WTC11 (cell line): ENCODE results near the gene AATK. TPM values are rescaled to one million over a fixed set of nuclear protein-coding genes. Genes with fewer than 3 reads are reported as not detected.

Experiments used
- ATAC-seq: fragments of 200-7000 bp; cut with Tn5 transposase; 2 replicates; pipeline ENCODE4 v1.10.0; 2021; ENCODE audit warnings: mild to moderate bottlenecking, moderate library complexity
- CTCF ChIA-PET: fragments of 300-600 bp; sonication (Branson Sonifier 250); formaldehyde crosslinking; loops from one replicate; lab custom pipeline; 2021; ENCODE audit warnings: antibody characterized with exemption; lab: Charles Lee
- POLR2A ChIA-PET: fragments of 350-600 bp; sonication (Branson Sonifier 250); formaldehyde crosslinking; loops from one replicate; lab custom pipeline; 2021; ENCODE audit warnings: antibody characterized with exemption; lab: Charles Lee
- DNase-seq: peaks from one replicate; pipeline ENCODE4 v3.0.0; 2021; ENCODE audit warnings: low spot score
- H3K27ac Mint-ChIP-seq: 2 replicates; pipeline ENCODE4 v1.8.0; 2021; ENCODE audit warnings: mixed read lengths
- H3K27me3 Mint-ChIP-seq: 2 replicates; pipeline ENCODE4 v1.8.0; 2021; ENCODE audit warnings: low read depth, mild to moderate bottlenecking, moderate library complexity, mixed read lengths
- H3K36me3 Mint-ChIP-seq: 2 replicates; pipeline ENCODE4 v1.8.0; 2021; ENCODE audit warnings: mixed read lengths
- H3K4me1 Mint-ChIP-seq: 2 replicates; pipeline ENCODE4 v1.8.0; 2022; ENCODE audit warnings: mixed read lengths
- H3K4me3 Mint-ChIP-seq: 2 replicates; pipeline ENCODE4 v1.8.0; 2021; ENCODE audit warnings: mild to moderate bottlenecking, moderate library complexity, mixed read lengths
- H3K9me3 Mint-ChIP-seq: 2 replicates; pipeline ENCODE4 v1.8.0; 2021; ENCODE audit warnings: mixed read lengths
- AFF4 ChIP-seq: sonication (generic); formaldehyde crosslinking; IDR thresholded peaks from 2 replicates; pipeline ENCODE4 v1.8.1; 2023; ENCODE audit warnings: mild to moderate bottlenecking, missing genetic modification reagents, borderline replicate concordance
- CDX4 ChIP-seq: fragments of 250-450 bp; sonication (Bioruptor Pico); IDR thresholded peaks from 2 replicates; pipeline ENCODE4 v1.9.0; 2021; ENCODE audit warnings: moderate library complexity, mild to moderate bottlenecking, inconsistent platforms, borderline replicate concordance
- CREM ChIP-seq: sonication (generic); formaldehyde crosslinking; IDR thresholded peaks from 2 replicates; pipeline ENCODE4 v1.8.1; 2022; ENCODE audit warnings: mild to moderate bottlenecking, missing genetic modification reagents, moderate library complexity
- CTCF ChIP-seq: fragments of 200-600 bp; IDR thresholded peaks from 2 replicates; pipeline ENCODE4 v1.8.0; 2022; ENCODE audit warnings: antibody characterized with exemption
- ELF4 ChIP-seq: sonication (generic); formaldehyde crosslinking; IDR thresholded peaks from 2 replicates; pipeline ENCODE4 v1.8.1; 2022; ENCODE audit warnings: low read depth, mild to moderate bottlenecking, moderate library complexity, missing genetic modification reagents
- EMX1 ChIP-seq: fragments of 250-450 bp; sonication (Bioruptor Pico); IDR thresholded peaks from 2 replicates; pipeline ENCODE4 v1.8.0; 2021; ENCODE audit warnings: mild to moderate bottlenecking
- GTF2I ChIP-seq: fragments of 250-450 bp; sonication (Bioruptor Pico); conservative IDR thresholded peaks from 2 replicates; pipeline ENCODE4 v1.4.0; 2021; ENCODE audit warnings: mild to moderate bottlenecking
- HMGA2 ChIP-seq: fragments of 250-450 bp; sonication (Bioruptor Pico); IDR thresholded peaks from 2 replicates; pipeline ENCODE4 v1.4.0; 2021; ENCODE audit warnings: mild to moderate bottlenecking, moderate library complexity
- HMGXB4 ChIP-seq: sonication (generic); formaldehyde crosslinking; IDR thresholded peaks from 2 replicates; pipeline ENCODE4 v1.8.1; 2023; ENCODE audit warnings: mild to moderate bottlenecking, moderate library complexity, missing genetic modification reagents
- IRF2 ChIP-seq: sonication (generic); formaldehyde crosslinking; IDR thresholded peaks from 2 replicates; pipeline ENCODE4 v1.8.0; 2022; ENCODE audit warnings: low read depth, missing genetic modification reagents, borderline replicate concordance
- JUN ChIP-seq: sonication (generic); formaldehyde crosslinking; IDR thresholded peaks from 2 replicates; pipeline ENCODE4 v1.8.0; 2023; ENCODE audit warnings: mild to moderate bottlenecking, missing genetic modification reagents
- MYBL2 ChIP-seq: sonication (generic); formaldehyde crosslinking; IDR thresholded peaks from 2 replicates; pipeline ENCODE4 v1.8.1; 2023; ENCODE audit warnings: mild to moderate bottlenecking, moderate library complexity, missing genetic modification reagents
- NFATC4 ChIP-seq: fragments of 250-450 bp; sonication (Bioruptor Pico); IDR thresholded peaks from 2 replicates; pipeline ENCODE4 v1.9.0; 2021; ENCODE audit warnings: mild to moderate bottlenecking
- NR3C1 ChIP-seq: sonication (generic); formaldehyde crosslinking; conservative IDR thresholded peaks from 2 replicates; pipeline ENCODE4 v1.8.1; 2023; ENCODE audit warnings: low read depth, mild to moderate bottlenecking, missing genetic modification reagents
- RORB ChIP-seq: fragments of 250-450 bp; sonication (Bioruptor Pico); IDR thresholded peaks from 2 replicates; pipeline ENCODE4 v1.9.0; 2021; ENCODE audit warnings: mild to moderate bottlenecking
- SMAD4 ChIP-seq: sonication (generic); formaldehyde crosslinking; IDR thresholded peaks from 2 replicates; pipeline ENCODE4 v1.8.0; 2022; ENCODE audit warnings: mild to moderate bottlenecking, missing genetic modification reagents
- TP53 ChIP-seq: sonication (generic); formaldehyde crosslinking; IDR thresholded peaks from 2 replicates; pipeline ENCODE4 v1.8.1; 2023; ENCODE audit warnings: mild to moderate bottlenecking, missing genetic modification reagents
- ZMAT4 ChIP-seq: fragments of 250-450 bp; sonication (Bioruptor Pico); IDR thresholded peaks from 2 replicates; pipeline ENCODE4 v1.9.0; 2021; ENCODE audit warnings: mild to moderate bottlenecking
- ZNF232 ChIP-seq: sonication (generic); formaldehyde crosslinking; IDR thresholded peaks from 2 replicates; pipeline ENCODE4 v1.8.0; 2022; ENCODE audit warnings: mild to moderate bottlenecking, missing genetic modification reagents
- ZNF317 ChIP-seq: sonication (generic); formaldehyde crosslinking; IDR thresholded peaks from 2 replicates; pipeline ENCODE4 v1.8.1; 2023; ENCODE audit warnings: low read depth, mild to moderate bottlenecking, moderate library complexity, missing genetic modification reagents, borderline replicate concordance
- ZSCAN18 ChIP-seq: fragments of 250-450 bp; sonication (Bioruptor Pico); IDR thresholded peaks from 2 replicates; pipeline ENCODE4 v2.1.2; 2022; ENCODE audit warnings: mild to moderate bottlenecking, moderate library complexity
- total RNA-seq: library from RNA; stranded (reverse); gene quantifications from 3 replicates; pipeline ENCODE4 v1.2.3, GENCODE V29; 2021

The AATK gene
- total RNA-seq, 1 experiment from 2014 or later = 2.9 TPM

GRCh38 chr17:81181811-81182185 lies 15.8 kb upstream of the AATK start:
- H3K27me3 Mint-ChIP-seq = no peaks in the 10 kb centered on the region
- H3K9me3 Mint-ChIP-seq = no peaks in the 10 kb centered on the region
- POLR2A ChIA-PET = no interaction called here
- no peaks in the 10 kb centered on the region for H3K4me1 Mint-ChIP-seq
- TF ChIP-seq CTCF (no peak), GTF2I (CRISPR knock-in tag) (no peak), CREM (no peak), ZNF232 (CRISPR knock-in tag) (no peak), ZNF317 (no peak), SMAD4 (CRISPR knock-in tag) (no peak), NFATC4 (CRISPR knock-in tag) (no peak), NR3C1 (CRISPR knock-in tag) (no peak), AFF4 (CRISPR knock-in tag) (no peak), TP53 (CRISPR knock-in tag) (no peak)
- CTCF ChIA-PET = no interaction called here
- no peak overlapping the region for H3K27ac Mint-ChIP-seq
- H3K36me3 Mint-ChIP-seq = no peaks in the 10 kb centered on the region
- no peak overlapping the region for H3K4me3 Mint-ChIP-seq
- ATAC-seq = no peak
- DNase-seq = no peak

- ATAC-seq = no peak
- POLR2A ChIA-PET = no interaction called here
- no peaks in the 10 kb centered on the region for H3K9me3 Mint-ChIP-seq
- no peak for DNase-seq
- CTCF ChIA-PET = no interaction called here
- no peaks in the 10 kb centered on the region for H3K36me3 Mint-ChIP-seq
- no peak overlapping the region for H3K27ac Mint-ChIP-seq
- TF ChIP-seq IRF2 (CRISPR knock-in tag) (no peak), CDX4 (no peak)
- H3K4me3 Mint-ChIP-seq = no peak overlapping the region
- no peaks in the 10 kb centered on the region for H3K4me1 Mint-ChIP-seq
- no peaks in the 10 kb centered on the region for H3K27me3 Mint-ChIP-seq
Observed at GRCh38 chr17:81180836-81181810, 15.1 kb upstream of the AATK start.

GRCh38 chr17:81179861-81180260 lies 13.8 kb upstream of the AATK start:
- Mint-ChIP-seq H3K4me1 (no peaks in the 10 kb centered on the region), H3K4me3 (no peak overlapping the region), H3K36me3 (no peaks in the 10 kb centered on the region), H3K27ac (no peak overlapping the region), H3K9me3 (peaks cover 3% of the 10 kb centered on the region; the same call in 1 of the 2 replicates), H3K27me3 (no peaks in the 10 kb centered on the region; the same call in 1 of the 2 replicates)
- ATAC-seq (no peak), DNase-seq (no peak)
- ChIA-PET POLR2A (no interaction called here), CTCF (interaction anchor here (0.6 to 1.8 kb wide), 5 partner anchors 9 to 191 kb away, joined by 3 to 5 read pairs (median 3); no protein-coding TSS in a partner anchor)
- TF ChIP-seq RORB (CRISPR knock-in tag) (no peak), EMX1 (CRISPR knock-in tag) (no peak), JUN (CRISPR knock-in tag) (no peak), ELF4 (CRISPR knock-in tag) (no peak), MYBL2 (CRISPR knock-in tag) (no peak), ZSCAN18 (CRISPR knock-in tag) (no peak), ZMAT4 (no peak), HMGA2 (CRISPR knock-in tag) (no peak), HMGXB4 (no peak)
